NCI-H2081 treated with DMSO at 0.1 percent for 48 hours (cell line): ENCODE results near the gene ETS2.
"Not testable (repeated sequence)": the region's sequence is repeated elsewhere in the genome, so short reads cannot be mapped to it uniquely, and the experiment has no call there.

ENCODE experiments used
- DNase-seq: peaks from one replicate; lab custom pipeline; 2025; lab: John Stamatoyannopoulos, UW

The ETS2 gene

DNA sequence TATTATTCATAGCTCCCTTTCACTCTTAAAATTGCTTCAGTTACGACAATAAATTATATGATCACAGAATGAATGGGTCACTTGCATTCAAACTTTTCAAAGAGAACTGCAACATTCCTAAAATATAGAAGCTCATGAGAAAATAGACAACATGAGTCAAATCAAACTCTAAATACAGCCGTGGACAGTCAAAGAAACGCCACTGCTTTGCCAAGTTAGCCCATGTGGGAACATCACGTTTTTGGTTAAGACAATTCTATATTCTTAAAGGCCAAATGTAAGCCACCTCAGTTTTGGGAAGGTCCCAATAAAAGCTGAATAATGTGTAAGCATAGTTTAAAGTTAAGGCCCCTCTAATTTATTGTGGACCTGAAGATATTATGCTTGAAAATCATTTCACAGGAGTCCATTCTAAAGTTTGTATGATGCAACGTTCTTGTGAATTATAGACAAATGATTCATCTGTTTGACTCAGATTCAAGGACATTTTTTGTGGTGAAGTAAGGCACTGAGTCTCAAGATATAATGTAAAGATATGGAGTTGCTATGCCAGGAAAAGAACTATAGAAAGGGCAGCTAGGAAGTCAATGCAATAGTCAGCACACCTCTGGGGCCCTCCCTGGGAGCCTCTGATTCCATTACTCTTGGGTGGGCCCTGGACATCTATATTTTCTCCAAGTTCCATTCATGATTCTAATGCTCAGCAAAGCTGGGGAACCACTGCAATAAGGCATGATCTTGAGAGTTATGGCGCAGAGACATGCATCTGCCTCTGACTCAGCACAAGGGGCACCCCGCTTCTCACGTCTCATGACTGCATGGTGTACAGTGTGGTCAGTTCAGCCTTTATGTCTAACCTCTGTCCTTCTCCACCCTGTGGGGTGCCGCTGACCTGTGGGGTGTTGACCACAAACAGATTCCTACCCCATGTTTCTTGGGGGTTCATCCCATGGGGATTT lies 33.9 kb downstream of the ETS2 start:
- DNase-seq: no peak

DNA sequence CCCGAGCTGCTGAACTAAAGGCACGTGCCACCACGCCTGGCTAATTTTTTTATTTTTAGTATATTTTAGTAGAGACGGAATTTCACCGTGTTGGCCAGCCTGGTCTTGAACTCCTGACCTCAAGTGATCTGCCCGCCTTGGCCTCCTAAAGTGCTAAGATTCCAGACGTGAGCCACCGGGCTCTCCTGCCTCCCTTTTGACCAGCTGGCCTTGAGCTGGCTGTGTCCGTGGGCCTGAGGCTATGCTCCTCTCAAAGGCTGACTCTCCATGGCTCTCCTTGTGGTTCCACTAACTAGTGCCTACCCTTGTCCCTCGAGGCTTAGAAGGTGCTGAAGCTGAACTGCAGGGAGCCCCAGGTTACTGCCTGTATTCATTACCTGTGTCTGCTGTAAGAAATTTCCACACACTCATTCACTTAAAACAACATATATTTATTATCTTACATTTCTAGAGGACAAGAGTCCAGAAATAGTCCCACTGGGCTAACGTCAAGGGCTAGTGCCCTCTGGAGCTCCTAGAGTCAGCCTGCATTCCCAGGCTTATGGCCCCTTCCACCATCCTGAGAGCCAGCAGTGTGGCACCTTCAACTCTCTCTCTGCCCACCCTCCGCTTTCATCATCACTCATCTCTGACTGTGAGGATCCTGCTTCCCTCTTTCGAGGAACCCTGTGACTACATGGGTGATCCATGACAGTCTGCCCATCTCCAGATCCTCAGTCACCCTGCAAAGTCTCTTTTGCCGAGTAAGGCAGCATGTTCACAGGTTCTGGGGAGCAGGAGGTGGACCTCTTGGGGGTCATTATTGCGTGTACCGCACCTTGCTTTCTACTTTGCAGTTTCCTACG lies 34.9 kb downstream of the ETS2 start:
- DNase-seq: no peak

DNA sequence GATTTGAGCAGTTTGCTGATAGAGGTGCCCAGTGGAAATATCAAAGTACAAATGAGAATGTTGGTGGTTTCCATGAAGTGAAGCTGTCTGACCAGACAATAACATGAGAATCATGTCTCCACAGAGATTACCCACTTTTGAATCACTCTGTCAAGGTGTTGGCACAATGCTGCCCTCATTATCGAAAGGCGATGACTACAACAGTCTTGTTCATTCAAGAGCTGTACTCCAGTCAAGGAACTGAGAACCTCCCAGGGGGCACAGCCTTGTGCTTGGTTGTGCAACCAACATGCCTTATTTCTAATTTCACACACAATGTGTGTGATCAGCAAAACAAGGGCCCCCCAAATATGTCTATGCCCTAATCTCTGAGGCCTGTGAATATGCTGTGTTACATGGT lies 35.7 kb downstream of the ETS2 start:
- DNase-seq: no peak

DNA sequence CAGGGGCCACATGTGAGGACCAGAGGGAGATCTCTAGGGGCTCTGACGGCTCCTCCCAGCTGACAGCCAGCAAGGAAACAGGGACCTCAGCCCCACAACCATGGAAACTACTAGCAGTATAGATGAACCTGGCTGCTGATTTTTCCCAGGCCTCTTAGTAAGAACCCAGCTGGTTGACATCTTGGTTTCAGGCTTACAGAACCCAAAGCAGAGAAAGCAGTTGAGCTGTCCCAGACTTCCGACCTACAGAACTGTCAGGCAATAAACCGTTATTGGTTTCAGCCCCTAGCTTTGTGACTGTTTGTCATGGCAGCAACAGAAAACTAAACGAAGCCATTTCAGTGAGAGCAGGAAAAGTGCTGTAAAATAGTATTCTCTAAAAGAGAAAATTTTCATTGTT lies 36.4 kb downstream of the ETS2 start:
- no peak for DNase-seq

DNA sequence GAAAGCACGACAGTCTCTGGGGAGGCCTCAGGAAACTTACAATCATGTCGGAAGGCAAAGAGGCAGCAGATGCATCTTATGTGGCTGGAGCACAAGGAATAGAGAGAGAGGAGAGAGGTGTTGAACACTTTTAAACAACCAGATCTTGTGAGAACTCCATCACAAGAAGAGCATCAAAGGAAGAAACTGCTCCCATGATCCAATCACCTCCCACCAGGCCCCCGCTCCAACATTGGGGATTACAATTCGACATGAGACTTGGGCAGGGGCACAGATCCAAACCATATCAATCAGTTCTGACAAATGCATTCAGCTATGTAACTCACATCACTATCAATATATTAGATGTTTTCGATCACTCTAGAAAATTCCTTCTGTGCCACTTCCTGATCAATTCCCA lies 37.6 kb downstream of the ETS2 start:
- no peak for DNase-seq

DNA sequence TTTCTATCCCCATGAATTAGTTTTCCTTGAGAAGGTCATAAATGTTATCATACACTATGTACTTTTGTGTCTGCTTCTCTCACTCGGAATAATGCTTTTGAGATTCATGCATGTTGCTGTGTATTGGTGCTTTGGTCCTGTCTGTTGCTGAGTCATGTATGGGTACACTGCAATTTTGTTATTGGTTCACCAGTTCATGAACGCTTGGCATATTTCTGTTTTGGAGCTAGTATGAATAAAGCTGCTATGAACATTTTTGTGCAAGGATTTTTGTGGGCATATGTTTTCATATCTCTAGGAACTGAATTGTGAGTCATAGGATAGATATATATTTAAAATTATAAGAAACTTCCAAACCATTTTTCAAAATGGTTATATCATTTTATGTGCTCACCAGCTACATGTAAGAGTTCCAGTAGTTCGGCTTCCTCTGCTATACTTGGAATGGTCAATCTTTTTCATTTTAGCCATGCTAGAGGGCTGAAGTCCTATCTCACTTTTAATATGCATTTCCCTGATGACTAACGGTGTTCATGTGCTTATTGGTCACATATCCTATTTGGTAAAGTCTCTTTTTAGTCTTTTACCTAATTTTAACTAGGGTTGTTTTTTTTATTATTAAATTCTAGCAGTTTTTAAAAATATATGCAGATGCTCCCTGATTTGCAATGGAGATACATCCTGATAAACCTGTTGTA lies 38.2 kb downstream of the ETS2 start:
- DNase-seq: no peak

DNA sequence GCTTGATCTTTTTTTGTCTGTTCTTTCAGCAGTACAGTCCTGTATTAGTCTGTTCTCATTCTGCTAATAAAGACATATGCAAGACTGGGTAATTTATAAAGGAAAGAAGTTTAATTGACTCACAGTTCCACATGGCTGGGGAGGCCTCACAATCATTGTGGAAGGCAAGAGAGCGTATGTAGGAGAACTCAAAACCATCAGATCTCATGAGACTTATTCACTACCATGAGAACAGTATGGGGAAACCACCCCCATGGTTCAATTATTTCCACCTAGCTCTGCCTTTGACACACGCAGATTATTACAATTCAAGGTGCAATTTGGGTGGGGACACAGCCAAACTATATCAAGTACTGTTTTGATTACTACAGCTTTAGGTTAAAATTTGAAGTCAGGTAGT lies 39.6 kb downstream of the ETS2 start:
- DNase-seq: not testable (repeated sequence)

DNA sequence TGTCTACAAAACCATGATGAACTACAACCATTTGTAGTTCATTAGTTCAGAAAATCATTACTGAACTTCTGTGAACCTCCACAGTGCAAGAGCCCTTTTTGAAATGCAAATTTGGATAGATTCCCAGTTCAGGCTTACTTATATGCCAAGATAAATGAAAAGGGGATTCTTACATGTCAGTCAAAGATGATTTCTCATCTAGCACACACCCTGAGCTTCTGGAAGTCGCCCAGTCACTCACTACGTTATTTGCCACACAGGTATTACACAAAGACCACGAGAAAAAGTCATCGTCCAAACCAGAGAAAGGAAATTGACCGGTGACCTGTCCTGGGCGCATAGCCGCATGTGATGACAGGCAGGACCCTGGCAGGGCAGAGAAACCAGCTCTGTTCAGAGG lies 41.8 kb downstream of the ETS2 start:
- no peak for DNase-seq

DNA sequence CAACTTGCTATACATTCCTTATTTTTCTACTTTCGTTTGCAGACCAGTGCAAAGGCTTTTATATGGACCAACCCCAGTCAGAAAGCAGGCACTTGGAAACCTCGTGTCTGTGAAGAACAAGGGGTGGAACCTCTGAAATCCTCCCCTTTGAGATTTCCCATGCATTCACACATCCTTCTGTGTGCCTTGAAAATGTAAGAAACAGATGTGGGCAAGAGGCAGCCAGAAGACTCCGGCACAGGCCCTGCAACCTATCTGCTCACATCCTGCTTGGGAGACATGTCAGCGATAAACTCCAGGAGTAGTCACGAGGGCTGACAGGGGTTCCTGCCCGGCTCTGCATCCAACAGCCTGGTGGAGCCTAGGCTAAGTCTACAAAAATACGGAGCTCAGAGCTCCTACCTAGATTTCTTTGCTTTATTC lies 42.5 kb downstream of the ETS2 start:
- no peak for DNase-seq

DNA sequence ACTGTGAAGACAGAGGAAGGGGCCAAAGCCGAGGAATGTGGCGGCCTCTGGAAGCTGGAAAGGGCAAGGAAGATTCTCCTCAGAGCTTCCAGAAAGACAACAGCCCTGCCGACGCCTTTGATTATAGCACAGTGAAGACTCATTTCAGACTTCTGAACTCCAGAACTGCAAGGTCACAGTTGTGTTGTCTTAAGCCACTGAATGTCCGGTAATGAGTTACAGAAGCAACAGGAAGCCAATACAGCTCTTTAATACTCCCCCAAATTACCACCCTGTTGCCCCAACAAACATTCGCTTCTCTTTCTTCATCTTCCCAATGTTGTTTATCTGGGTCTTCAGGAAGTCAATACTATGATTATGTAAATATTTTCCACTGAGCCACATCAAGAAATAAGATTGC lies 44.0 kb downstream of the ETS2 start:
- no peak for DNase-seq

DNA sequence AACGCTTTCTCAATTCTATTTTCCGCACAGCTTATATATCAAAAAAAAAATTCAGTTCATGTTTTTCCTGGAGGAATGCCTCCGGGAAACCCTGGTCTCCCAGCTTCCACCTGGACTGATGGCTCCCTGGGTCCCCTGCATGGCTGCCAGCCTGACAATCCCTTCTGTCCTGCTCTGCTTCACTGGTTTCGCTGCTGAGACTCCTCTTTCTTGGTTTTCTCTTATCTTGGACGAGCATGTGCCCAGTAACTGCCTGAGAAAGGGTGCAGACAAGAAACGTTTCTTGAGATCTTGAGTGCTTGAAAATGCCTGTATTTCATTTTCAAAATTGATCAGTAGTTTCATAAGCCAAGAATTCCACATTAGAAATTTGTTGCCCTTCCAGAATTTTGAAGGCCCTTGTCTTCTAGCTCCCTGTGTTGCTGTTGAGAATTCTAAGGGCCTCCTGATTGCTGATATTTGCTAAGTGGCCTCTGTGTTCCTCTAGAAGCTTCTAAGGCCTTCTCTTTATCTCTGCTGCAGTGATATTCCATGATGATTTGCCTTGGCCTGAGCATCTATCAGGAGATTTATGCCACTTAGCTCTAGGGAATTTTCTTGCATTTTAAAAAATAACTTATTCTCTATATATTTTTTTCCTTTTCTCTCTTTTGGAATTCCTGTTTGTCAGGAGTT lies 44.7 kb downstream of the ETS2 start:
- DNase-seq: no peak

DNA sequence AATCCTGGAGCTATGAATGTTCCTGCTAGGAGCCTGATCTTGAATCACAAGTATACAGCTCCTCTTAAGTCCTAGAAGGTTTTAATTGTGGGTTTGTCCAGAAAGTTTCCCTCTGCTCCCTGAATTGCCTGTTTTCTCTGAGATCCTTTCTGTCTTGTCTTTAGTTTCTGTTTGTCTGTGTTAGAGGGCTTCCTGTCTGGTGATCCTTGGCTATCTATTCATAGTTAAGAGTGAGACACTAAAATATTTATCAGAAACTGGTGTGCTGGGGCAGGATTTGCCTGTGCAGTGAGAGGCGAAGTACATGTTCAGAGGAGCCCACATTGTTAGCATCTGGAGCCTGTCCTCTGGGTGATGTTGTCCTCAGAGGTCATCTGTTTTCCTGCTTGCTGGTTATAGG lies 45.4 kb downstream of the ETS2 start:
- DNase-seq: no peak

DNA sequence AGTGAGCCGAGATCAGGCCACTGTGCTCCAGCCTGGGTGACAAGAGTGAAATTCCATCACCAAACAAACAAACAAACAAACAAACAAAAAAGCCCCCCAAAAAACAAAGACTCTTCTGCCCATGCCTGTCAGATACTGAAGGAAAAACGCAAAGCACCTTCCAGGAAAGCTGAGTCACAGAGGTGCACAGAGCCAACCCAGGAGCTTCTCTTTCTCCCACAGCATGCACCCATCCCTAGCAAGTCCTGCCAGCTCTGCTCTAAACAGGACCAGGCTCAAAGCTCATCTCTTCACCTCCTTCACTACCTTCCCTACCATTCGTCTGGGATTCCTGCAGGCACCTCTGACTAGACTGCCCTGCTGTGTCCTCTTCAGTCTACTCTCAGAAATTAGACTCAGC lies 46.5 kb downstream of the ETS2 start:
- no peak for DNase-seq

DNA sequence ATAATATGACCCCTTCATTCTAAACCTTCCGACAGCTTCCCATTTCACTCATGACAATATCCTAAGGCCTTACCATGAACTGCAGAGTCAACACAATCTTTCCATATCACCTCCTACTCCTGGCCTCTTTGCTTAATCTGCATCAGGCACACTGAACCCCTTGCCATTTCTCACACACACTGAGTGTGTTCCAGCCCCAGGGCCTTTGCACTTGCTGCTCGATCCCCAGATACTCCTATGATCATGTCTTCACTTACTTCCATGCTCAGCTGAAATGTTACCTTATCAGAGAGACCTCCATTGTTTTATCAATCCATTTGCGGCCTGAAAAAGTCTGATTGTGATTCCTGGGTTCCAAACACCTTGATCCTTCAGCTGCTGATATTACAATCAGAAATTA lies 47.0 kb downstream of the ETS2 start:
- no peak for DNase-seq

DNA sequence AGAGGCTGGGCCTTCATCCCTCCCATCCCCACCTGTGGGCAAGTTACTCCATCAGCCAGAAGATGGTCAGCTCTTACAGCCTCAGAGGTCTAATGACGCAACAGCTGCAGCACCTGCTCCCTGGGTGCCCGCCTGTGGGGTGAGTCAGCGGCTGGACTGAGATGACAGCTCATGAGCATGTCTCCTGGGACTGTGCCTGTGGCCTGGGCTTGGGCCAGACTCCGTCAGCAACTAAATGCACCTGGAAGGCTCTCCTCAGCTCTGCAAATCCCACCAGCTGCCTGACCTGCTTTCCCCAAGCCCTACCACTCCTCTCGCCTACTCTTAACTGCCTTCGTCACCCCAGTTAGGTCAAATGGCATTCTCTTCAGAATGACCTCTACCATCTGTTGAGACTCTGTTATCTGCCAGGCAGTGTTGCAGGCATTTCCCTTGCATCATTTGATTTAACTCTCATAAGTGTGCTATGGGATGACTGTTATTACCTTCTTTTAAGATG lies 47.7 kb downstream of the ETS2 start:
- DNase-seq: no peak

DNA sequence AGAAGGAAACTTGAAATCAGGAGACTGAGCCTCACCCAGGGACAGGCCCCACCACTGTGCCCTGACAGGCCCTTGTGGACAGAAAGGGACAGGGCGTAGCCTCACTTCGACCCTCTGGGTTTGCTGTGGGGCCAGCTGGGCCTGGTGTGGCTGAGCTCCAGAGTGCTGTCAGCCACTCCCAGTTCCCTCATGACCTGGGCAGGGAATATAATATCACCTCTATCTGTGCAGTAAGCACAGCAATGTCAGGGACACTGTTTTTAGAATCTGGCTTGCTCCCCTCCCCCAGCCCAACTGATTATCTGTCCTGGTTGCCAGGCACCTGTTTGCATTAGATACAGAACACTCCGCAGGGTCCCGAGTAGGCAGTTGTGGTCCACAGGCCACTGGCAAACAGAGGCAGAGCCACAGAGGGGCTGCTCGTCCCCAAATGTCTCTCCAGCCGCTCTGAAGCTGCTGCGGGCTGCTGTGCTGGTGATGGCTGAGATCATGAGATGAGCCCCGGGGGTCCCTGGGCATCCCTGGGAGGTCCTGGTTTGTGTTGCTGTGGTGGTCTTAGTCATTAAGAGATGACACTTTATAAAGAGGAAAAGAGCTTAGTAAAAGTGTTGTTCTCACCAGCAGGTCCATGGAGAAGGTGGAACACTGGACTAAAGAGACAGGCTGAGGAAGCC lies 51.6 kb downstream of the ETS2 start:
- DNase-seq: no peak

DNA sequence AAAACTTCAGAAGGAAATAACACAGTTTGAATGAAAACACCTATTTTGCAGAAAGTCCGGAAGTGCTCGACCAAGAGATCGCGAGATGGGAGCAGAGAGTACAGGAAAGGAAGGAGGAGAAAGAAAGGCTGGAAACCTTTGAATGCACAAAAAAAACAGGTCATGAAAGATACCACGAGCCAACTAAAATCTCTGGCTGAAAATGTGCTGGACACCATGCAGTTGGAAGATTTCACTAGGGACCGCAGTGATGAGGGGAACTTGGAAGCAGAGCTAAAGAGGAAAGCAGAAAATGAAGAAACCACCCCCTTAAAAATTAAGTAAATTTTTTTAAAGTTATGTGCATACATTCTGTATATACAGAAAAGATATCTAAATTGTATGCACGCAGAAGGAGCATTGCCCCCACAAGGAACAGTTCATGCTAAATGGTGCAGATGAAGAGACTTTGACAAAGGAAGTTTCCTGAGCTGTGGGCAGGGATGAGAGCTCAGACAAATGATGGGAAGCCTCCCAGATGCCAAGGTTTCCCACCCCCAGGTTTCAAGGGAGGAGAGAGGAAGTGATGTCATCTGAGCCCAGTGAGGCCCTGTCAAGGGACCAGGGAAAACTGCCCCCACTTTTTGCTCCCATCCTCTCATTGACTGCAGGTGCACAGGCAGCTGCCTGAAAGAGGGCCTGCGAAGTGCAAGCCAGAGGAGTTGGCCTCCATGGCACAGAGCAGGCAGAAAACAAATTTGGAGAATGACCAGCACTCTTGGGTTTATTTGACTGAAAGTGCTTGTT lies 52.5 kb downstream of the ETS2 start:
- no peak for DNase-seq

DNA sequence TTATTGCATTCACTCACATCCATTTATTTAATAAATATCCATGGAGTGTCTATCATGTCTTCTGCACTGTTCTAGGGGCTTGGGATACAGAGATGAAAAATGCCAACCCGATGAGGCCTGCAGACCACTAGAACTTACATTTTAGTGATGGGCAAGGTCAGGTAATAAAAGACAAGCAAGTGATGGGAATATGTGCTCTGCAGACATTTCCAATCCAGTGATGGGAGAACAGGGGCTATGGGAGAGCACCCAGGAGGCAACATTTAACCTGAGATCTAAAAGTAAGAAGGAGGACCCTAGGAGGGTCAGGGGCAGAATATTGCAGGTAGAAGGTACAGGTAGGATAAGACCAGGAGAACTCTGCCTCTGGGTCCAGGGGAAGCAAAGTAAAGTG lies 53.1 kb downstream of the ETS2 start:
- no peak for DNase-seq

DNA sequence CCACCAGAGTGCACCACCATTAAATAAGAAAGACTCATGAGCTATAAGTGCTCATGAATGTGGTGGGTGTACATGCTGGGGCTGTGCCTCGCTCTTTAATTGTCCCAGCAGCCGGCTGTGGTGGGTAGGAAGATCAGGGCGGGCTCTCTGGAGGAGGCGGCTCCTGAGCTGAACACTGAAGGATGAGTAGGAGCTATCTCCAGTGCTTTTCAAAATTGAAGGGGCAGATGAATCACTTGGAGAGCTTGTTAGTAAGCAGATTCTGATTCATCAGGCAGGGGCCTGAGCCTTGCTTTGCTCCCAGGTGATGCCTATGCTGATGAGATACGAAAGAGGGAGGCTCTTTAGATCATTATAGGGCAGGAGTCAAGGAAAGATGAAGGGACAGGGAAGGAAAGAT lies 54.1 kb downstream of the ETS2 start:
- no peak for DNase-seq

DNA sequence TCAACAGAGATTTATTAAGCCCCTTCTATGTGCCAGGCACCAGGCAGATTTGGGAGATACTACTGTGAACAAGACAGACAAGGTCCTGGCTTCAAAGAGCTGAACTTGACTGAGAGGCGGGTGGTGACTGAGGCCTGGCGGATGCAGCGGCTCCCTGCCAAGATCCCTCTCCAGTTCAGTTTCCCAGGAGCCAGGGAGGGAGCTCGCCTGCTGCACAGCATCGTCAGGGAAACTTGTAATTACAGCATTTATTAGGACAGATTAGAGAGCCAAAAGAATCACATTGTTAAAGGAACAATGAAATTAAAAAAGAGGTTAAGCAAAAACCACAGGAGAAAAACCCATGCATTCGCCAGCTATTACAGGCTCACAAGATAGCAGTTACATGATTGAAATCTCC lies 55.3 kb downstream of the ETS2 start:
- DNase-seq: no peak
